Rectal smooth muscle tissue (tissue), 1 donor: ENCODE measurements around the gene RAMP1.

ENCODE experiments used
- H3K27ac ChIP-seq: one replicate; pipeline ENCODE4 v1.7.0; 2013; ENCODE audit warnings: low read depth, low read length, inconsistent platforms
- H3K27me3 ChIP-seq: one replicate; pipeline ENCODE4 v1.7.0; 2013; ENCODE audit warnings: low read length; ENCODE audit not compliant: control insufficient read depth, insufficient read depth
- H3K36me3 ChIP-seq: one replicate; pipeline ENCODE4 v1.7.0; 2013; ENCODE audit warnings: low read length; ENCODE audit not compliant: control insufficient read depth, insufficient read depth
- H3K4me1 ChIP-seq: one replicate; pipeline ENCODE4 v1.7.0; 2013; ENCODE audit warnings: low read length; ENCODE audit not compliant: control insufficient read depth, insufficient read depth
- H3K4me3 ChIP-seq: one replicate; pipeline ENCODE4 v1.7.0; 2013; ENCODE audit warnings: low read length
- H3K9ac ChIP-seq: one replicate; pipeline ENCODE4 v1.7.0; 2013; ENCODE audit warnings: low read length

The RAMP1 gene

GRCh38 chr2:237882510-237883481 lies 23.4 kb downstream of the RAMP1 start:
- no peak overlapping the region for H3K9ac ChIP-seq
- no peak overlapping the region for H3K4me3 ChIP-seq
- H3K36me3 ChIP-seq = no peaks in the 10 kb centered on the region
- H3K27ac ChIP-seq = peak overlapping the region; percentile 99
- no peaks in the 10 kb centered on the region for H3K27me3 ChIP-seq
- H3K4me1 ChIP-seq = peaks cover 46% of the 10 kb centered on the region

DNA sequence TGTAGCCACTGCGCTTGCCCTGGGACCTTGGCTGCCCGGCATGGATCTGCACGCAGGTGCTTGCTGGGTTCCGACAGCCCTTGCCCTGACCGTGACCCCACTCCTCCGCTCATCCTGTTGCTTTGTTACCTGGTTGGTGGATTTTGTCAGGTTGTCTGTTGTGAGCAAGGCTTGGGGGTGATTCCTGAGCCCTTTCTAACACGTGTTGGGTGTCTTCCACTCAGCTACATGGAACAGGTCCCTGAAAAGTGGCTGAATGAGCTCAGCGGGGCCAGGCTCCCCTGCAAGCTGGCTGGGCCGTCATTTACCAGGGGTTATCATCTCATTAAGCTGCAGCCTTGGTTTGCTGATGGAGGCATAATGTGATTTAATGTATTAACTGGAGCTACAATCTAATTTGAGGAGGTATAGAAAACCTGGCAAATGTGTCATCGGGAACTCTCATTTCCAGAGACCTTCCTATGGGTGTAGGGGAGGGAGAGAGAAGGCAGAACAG lies 24.6 kb downstream of the RAMP1 start:
- peak overlapping the region; percentile 99 for H3K27ac ChIP-seq
- no peak overlapping the region for H3K4me3 ChIP-seq
- H3K27me3 ChIP-seq = no peaks in the 10 kb centered on the region
- H3K9ac ChIP-seq = no peak overlapping the region
- H3K36me3 ChIP-seq = no peaks in the 10 kb centered on the region
- H3K4me1 ChIP-seq = peaks cover 45% of the 10 kb centered on the region

GRCh38 chr2:237884681-237885080 lies 25.3 kb downstream of the RAMP1 start:
- peak overlapping the region; percentile 99 for H3K27ac ChIP-seq
- no peak overlapping the region for H3K9ac ChIP-seq
- no peaks in the 10 kb centered on the region for H3K36me3 ChIP-seq
- H3K27me3 ChIP-seq = no peaks in the 10 kb centered on the region
- H3K4me3 ChIP-seq = no peak overlapping the region
- peaks cover 46% of the 10 kb centered on the region for H3K4me1 ChIP-seq

DNA sequence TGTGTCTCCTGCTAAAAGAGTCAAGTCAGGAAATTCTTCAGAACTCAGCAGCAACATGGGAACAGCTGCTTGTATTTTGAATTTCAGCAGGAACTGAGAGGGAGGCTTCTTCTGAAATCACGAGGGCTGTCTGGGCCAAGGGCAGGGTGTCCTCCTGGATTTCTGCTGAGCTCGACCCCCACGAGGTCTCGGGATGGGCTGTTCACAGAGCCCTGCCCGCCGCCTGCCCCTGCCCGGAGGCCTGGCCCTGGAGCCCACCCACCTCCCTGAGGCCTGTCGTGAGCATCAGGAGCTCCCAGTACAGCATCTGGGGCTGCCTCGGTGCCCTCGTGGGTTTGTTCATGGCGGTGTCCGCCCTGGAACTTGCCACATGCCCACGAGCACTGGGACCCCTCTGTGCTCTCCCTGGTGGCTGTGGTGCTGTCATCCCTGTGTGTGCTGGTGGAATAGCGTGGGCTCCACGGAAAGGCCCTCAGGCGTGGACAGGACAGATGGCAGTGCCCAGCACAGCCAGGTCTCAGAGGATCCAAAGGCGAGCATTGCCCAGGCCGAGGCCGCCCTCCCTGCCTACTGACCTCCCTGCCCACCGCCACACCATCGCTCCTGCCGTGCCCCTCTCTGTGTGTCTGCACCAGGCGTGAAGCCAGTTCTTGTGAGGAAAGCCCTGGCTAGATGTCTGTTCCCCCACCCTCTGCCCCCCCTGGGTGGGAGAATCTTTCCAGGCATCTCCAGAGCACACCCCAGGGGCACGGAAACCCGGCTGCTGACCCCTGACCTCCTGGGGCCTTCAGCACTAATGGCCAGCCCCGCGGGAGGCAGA lies 25.9 kb downstream of the RAMP1 start:
- peak overlapping the region; percentile 99 for H3K27ac ChIP-seq
- H3K36me3 ChIP-seq = no peaks in the 10 kb centered on the region
- peaks cover 46% of the 10 kb centered on the region for H3K4me1 ChIP-seq
- no peak overlapping the region for H3K9ac ChIP-seq
- no peaks in the 10 kb centered on the region for H3K27me3 ChIP-seq
- H3K4me3 ChIP-seq = no peak overlapping the region

GRCh38 chr2:237885931-237886684 lies 26.7 kb downstream of the RAMP1 start:
- Histone ChIP-seq H3K4me1 (peaks cover 46% of the 10 kb centered on the region), H3K4me3 (peak overlapping the region; percentile 31), H3K27ac (peak overlapping the region; percentile 99), H3K27me3 (no peaks in the 10 kb centered on the region), H3K9ac (peak overlapping the region; percentile 25), H3K36me3 (no peaks in the 10 kb centered on the region)

- H3K27me3 ChIP-seq = no peaks in the 10 kb centered on the region
- no peak overlapping the region for H3K4me3 ChIP-seq
- peaks cover 46% of the 10 kb centered on the region for H3K4me1 ChIP-seq
- peak overlapping the region; percentile 99 for H3K27ac ChIP-seq
- no peaks in the 10 kb centered on the region for H3K36me3 ChIP-seq
- H3K9ac ChIP-seq = peak overlapping the region; percentile 32
These were observed 27.5 kb downstream of the RAMP1 start for GRCh38 chr2:237886685-237887481.

DNA sequence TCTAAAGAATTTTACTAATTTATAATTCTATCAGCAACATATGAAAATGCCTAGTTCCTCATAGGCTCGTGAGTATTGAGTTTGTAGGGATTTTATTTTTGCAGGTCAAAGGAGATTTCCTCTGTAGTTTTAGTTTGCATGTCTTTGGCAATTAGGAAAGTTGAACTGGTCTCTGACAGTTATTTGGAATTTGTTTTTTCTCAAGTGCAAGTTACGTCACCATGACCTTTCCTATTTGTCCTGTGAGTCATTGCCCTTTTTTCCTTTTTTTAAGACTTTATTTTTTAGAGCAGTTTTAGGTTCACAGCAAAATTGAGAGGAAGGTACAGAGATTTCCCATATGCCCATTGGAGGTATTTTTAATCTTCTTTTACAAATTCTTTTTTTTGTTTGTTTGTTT lies 29.0 kb downstream of the RAMP1 start:
- Histone ChIP-seq H3K27me3 (no peaks in the 10 kb centered on the region), H3K4me1 (peaks cover 45% of the 10 kb centered on the region), H3K4me3 (no peak overlapping the region), H3K36me3 (no peaks in the 10 kb centered on the region), H3K9ac (no peak overlapping the region), H3K27ac (peak overlapping the region; percentile 97)

GRCh38 chr2:237889016-237889415 lies 29.6 kb downstream of the RAMP1 start:
- no peaks in the 10 kb centered on the region for H3K27me3 ChIP-seq
- no peaks in the 10 kb centered on the region for H3K36me3 ChIP-seq
- H3K4me1 ChIP-seq = peaks cover 42% of the 10 kb centered on the region
- no peak overlapping the region for H3K9ac ChIP-seq
- peak overlapping the region; percentile 97 for H3K27ac ChIP-seq
- no peak overlapping the region for H3K4me3 ChIP-seq

DNA sequence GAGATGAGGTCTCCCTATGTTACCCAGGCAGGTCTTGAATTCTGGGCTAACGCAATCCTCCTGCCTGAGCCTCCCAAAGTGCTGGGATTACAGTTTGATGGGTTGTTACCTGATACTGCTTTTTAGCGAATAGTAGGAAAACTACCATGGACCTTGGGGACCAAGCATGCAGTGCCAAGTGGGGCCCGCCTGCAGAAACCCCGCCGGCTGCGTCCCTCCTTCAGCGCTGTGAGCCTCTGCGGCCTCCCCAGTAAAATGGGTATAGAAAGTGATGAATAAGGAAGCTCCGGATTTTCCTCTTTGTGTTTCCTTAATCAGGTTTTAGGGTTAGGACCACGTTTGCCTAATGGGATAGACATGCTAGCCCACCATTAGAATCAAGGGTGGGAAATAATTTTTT lies 30.4 kb downstream of the RAMP1 start:
- no peak overlapping the region for H3K9ac ChIP-seq
- H3K27me3 ChIP-seq = no peaks in the 10 kb centered on the region
- H3K4me3 ChIP-seq = no peak overlapping the region
- peaks cover 38% of the 10 kb centered on the region for H3K4me1 ChIP-seq
- H3K36me3 ChIP-seq = no peaks in the 10 kb centered on the region
- H3K27ac ChIP-seq = peak overlapping the region; percentile 43

DNA sequence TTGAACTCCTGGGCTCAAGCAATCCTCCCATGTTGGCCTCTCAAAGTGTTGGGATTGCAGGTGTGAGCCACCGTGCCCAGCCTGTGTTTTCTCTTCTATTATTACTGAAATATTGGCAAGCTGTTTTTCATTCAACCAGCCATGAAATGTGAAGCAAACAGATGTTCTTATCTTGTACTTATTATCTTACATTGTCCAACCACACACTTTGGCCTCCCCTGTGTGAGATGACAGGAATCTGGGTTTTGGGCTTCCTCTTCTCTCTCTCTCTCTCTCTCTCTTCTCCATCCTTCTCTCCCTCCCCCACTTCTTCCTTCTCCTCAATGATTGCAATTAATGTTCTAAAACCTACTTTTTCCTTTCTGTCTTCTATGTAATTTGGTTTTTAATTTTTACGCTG lies 33.1 kb downstream of the RAMP1 start:
- Histone ChIP-seq H3K27me3 (no peaks in the 10 kb centered on the region), H3K4me3 (no peak overlapping the region), H3K36me3 (no peaks in the 10 kb centered on the region), H3K4me1 (peaks cover 42% of the 10 kb centered on the region), H3K9ac (no peak overlapping the region), H3K27ac (peak overlapping the region; percentile 53)

- H3K36me3 ChIP-seq = no peaks in the 10 kb centered on the region
- H3K4me1 ChIP-seq = peaks cover 40% of the 10 kb centered on the region
- H3K27ac ChIP-seq = peak overlapping the region; percentile 59
- H3K27me3 ChIP-seq = no peaks in the 10 kb centered on the region
- no peak overlapping the region for H3K9ac ChIP-seq
- H3K4me3 ChIP-seq = no peak overlapping the region
These were observed 33.7 kb downstream of the RAMP1 start for GRCh38 chr2:237892984-237893595.
